GM19193 (cell line): ENCODE data around the gene ZNF493.

Experiments used
- POLR2A ChIP-seq: IDR thresholded peaks from 4 replicates; pipeline ENCODE4 v1.6.1; 2011; ENCODE audit not compliant: insufficient read depth, insufficient read length; ENCODE audit errors: extremely low read depth

Gene ZNF493

GRCh38 chr19:21396893-21397572, at the start of gene ZNF493:
TSS of gene ZNF493 (plus strand) at chr19:21397133. CDS start at chr19:21397238, 105 bp downstream.
- TF ChIP-seq POLR2A, result peak; percentile 81

DNA sequence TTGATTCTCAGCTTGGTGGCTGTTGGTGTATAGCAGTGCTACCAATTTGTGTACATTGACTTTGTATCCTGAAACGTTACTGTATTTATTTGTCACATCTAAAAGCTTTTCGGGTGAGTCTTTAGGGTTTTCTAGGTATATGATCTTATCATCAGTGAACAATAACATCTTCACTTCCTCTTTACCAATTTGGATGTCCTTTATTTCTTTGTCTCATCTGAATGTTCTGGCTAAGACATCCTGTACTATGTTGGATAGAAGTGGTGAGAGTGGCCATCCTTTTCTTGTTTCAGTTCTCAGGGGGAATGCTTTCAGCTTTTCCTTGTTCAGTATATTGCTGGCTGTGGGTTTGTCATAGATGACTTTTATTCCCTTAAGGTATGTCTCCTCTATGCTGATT, 44.1 kb upstream of the ZNF493 start:
- no peak for TF ChIP-seq POLR2A

DNA sequence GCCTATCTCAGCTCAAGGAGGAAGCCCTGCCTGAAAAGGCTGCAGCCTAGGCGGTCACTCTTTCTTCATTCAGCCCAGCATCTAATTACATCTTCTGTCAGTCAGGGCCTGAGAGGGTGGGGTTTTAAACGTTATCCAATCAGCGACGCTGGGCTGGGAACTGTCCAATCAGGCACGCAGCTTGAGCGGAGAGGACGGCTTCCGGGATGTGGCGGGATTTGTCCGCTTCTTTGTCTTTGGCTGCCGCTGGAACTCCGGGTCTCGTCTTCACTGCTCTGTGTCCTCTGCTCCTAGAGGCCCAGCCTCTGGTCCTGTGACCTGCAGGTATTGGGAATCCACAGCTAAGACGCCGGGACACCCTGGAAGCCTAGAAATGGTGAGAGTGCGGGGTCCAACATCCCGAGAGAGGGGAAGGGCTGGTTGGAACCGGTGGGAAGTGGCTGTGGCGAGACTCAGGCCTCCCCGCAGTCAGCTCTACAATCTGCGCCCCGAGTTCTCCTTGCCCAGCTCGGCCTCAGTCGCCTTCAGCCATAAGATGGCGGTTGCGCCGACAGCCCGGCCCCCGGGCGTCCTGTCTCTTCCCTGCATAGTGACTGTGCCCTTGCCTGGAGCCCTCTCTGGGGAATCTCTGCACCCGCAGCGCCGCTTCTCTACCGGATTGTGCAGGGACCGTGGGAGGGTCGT, 38.0 kb upstream of the ZNF493 start, which contains the start of gene ZNF738:
TSS of gene ZNF738 (plus strand) at position 233 of the 684 bp plus-strand sequence. CDS start at position 374, 141 bp downstream.
- TF ChIP-seq POLR2A, result peak; percentile 70

DNA sequence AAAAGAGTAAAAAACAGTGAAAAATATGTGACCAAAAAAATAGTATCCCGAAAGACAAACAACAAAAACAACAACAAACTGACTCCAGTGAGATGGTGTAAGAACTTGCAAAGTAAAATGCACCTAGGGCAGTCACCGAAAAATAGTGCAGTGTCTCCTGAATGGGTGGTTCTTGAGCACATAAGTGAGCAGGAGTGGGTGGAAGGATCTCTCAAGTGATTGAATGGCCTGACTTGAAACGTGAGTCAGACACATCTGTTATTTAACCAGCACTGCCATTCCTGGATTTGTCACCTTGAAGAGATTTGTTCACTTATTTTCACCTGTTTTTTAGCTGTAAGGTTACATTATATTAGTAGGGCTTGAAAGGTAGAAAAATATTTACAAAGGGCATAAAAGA, 34.6 kb upstream of the ZNF493 start:
- no peak for TF ChIP-seq POLR2A

- TF ChIP-seq POLR2A, result no peak
Measured at GRCh38 chr19:21383980-21384582, 12.9 kb upstream of the ZNF493 start.

DNA sequence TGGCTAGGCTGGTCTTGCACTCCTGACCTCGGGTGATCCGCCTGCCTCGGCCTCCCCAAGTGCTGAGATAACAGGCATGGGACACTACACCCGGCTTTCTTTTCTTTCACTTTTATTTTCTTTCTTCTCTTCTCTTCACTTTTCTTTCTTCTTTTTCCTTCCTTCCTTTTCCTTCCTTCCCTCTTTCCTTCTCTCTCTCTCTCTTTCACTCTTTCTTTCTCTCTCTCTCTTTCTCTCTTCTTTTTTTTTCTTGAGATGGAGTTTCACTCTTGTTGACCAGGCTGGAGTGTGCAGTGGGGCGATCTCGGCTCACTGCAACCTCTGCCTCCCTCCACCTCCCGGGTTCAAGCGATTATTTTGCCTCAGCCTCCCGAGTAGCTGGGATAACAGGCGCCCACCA, 812 bp upstream of the ZNF493 start:
- TF ChIP-seq POLR2A, result no peak

DNA sequence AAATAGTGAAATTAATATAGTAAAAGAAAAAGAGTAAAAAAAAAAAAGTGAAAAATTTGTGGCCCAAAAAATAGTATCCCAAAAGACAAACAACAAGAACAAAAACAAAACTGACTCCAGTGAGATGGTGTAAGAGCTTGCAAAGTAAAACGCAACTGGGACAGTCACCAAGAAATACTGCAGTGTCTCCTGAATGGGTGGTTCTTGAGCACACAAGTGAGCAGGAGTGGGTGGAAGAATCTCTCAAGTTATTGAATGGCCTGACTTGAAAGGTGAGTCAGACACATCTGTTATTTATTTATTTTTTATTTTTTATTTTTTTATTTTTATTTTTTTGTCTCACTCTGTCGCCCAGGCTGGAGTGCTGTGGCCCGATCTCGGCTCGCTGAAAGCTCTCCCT, 1.9 kb downstream of the ZNF493 start:
- no peak for TF ChIP-seq POLR2A

DNA sequence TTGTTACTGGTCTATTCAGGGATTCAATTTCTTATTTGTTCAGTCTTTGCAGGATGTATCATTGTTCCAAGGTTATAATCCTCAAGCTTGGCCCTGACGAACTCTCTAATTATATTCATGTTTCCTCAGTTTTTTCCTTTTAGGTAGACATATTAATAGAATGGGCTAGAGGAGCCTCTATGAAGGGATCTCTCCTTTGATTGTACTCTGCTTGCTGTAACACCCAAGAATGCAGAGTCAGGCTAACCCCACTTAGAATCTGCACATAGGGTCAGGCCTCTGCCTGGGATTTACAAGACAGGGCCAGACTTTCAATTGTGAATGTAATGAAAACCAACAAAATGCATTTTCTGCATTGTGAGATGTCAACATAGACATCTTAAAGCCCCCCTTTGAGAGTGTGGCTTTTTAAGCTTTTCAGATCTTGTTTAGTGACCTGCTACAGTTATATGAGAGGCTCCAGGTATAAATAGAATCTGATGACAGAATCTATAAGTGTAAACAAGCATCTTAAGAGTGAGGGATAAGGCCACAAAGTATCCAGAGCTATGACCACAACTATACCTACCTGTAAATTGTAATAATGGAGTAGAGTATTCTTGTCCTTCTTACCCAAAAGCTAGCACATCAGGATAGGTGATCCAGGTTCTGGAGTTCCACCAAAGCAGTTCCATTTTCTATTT, 5.5 kb downstream of the ZNF493 start:
- no peak for TF ChIP-seq POLR2A

DNA sequence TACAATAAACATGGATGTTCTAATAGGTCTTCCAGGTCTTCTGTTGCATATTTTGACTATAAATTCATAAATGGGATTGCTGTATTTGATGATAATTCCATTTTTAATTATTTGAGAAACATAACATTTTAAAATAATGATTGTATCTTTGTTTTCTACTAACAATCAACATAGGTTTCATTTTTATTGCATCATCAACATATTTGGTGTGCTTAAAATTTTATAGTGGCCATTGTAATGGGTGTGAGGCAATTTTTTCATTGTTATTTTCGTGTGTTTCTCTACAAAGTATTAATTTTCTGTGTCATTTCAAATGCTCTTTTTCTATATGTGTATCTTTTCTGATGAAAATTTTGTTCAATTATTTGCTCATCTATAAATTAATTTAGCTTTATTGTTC, 13.2 kb downstream of the ZNF493 start:
- no peak for TF ChIP-seq POLR2A

- no peak for TF ChIP-seq POLR2A
Measured at GRCh38 chr19:21422244-21422643, 25.3 kb downstream of the ZNF493 start.

GRCh38 chr19:21423057-21424041, 26.4 kb downstream of the ZNF493 start:
- TF ChIP-seq POLR2A, result no peak

- TF ChIP-seq POLR2A, result no peak
Measured at GRCh38 chr19:21430675-21431074, 33.7 kb downstream of the ZNF493 start.

- TF ChIP-seq POLR2A, result no peak
Measured at GRCh38 chr19:21432590-21432989, 35.7 kb downstream of the ZNF493 start.

- TF ChIP-seq POLR2A, result no peak
Measured at GRCh38 chr19:21434516-21434915, 37.6 kb downstream of the ZNF493 start.

DNA sequence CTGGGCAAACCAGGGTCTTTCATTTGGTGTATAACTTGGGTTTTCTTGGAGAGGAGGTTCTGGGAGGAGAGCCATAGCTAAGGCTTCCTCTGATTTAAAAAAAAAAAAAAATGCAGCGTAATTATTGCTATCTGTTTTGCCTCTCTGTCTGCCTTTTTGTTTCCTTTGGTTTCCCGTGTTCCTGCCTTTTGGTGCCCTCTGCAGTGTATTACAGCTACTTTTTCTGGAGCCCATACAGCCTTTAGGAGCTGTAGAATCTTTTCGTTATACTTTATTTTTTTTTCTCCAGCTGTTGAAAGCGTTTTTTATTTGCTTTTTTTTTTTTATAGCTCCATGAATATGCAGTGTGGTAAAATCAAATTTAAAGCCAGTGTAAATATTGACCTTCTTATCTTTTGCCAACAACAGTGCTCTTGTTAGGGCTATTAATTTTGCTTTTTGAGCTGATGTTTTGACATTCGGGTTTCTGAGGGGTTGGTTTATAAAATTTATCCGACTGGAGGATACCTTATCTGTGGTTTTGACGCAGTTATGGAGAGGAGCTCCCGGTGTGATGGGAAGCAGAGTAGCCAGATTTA, 38.1 kb downstream of the ZNF493 start:
- TF ChIP-seq POLR2A, result no peak
